ENCODE results near the gene LMO4. TPM values are rescaled to one million over a fixed set of nuclear protein-coding genes. Genes with fewer than 3 reads are reported as not detected.

The LMO4 gene, protein sequence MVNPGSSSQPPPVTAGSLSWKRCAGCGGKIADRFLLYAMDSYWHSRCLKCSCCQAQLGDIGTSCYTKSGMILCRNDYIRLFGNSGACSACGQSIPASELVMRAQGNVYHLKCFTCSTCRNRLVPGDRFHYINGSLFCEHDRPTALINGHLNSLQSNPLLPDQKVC
- 28.8 and 35.6 TPM in 2 replicates for total RNA-seq

DNA sequence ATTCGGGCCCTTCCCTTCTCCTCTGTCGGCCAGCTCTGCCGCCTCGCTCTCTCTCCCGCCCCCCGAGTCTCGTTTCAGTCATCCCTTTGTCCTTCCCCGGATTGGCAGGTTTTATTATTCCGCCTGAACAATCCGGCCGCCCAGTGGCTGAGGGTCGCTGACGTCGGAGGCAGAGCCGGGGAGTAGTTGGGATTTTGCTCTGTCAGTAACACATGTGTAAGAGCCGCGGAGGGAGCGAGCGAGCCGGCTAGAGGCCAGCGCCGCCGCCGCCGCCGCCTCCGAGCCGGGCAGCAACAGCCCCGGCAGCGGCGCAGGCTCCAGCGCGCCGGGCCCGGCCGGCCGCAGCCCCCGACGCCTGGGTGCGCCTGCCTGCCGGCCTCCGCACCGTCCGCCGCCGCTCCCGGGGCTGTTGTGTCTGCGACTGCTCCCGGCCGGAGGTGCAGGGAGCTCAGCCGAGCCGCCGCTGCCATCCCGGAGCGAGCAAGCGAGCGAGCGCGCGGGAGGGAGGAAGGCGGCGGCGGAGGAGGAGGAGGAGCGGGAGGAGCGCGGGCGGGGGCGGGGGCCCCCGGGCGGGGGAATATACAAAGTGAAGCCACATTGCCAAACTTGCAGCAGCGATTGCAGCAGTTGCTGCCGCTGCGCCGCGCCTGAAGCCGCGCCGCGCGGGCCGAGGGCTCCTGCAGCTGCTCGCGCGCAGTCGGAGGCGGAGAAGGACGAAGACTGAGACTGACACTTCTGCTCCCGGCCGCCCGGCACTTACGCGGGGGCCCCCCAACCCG lies at the start of gene LMO4:
Gene LMO4 (plus strand): TSS at position 609 of the 779 bp plus-strand sequence. CDS start 3,136 bp downstream, outside the sequence.

Measured in mesangial cell (primary cell).